ENCODE data around the gene SMIM1. TPM values are rescaled to one million over a fixed set of nuclear protein-coding genes. Genes with fewer than 3 reads are reported as not detected.

SMIM1 gene
- total and polyA plus RNA-seq, 2 of the 4 experiments (the other 2 are of a cell fraction): 0.90 to 3.4 TPM

- Histone ChIP-seq H3K4me1 (ENCODE audit: control insufficient read depth, insufficient read depth, low read length) (no peaks in the 10 kb centered on the region; the same call in 1 of the 2 replicates), H2BK15ac (ENCODE audit: low read depth, low read length) (no peak overlapping the region), H4K20me1 (ENCODE audit: insufficient read depth, low read length) (no peaks in the 10 kb centered on the region; the same call in 1 of the 2 replicates), H2BK5ac (ENCODE audit: low read depth, low read length, poor library complexity, severe bottlenecking) (no peak overlapping the region), H3K14ac (replicated peaks; ENCODE audit: low read depth, low read length) (no peak overlapping the region), H3K18ac (ENCODE audit: low read depth, low read length) (no peak overlapping the region), H3K27ac (ENCODE audit: insufficient read depth, low read length) (no peak overlapping the region), H3K9me1 (ENCODE audit: insufficient read depth, low read length) (0 out of 2 replicates have a peak, but pooled peaks cover 4% of the 10 kb centered on the region), H4K8ac (ENCODE audit: low read depth in 2 of 2, low read length in 2 of 2) (no peak overlapping the region), H2AFZ (replicated peaks; ENCODE audit: low read length, poor library complexity) (no peak overlapping the region), H3K4me3 (ENCODE audit: insufficient read depth, low read depth, low read length) (no peak overlapping the region), H3K23ac (ENCODE audit: low read depth, low read length) (no peak overlapping the region), H2AK5ac (ENCODE audit: low read depth, low read length) (no peak overlapping the region), H4K91ac (ENCODE audit: insufficient read depth, low read depth, low read length) (no peak overlapping the region), H4K5ac (ENCODE audit: low read depth, low read length) (no peak overlapping the region), H2AK9ac (replicated peaks; ENCODE audit: low read depth, low read length, poor library complexity) (no peak overlapping the region), H3K4ac (ENCODE audit: low read depth, low read length) (no peak overlapping the region), H2BK120ac (ENCODE audit: low read depth, low read length) (no peak overlapping the region), H3K9ac (ENCODE audit: low read depth, low read length) (no peak overlapping the region), H3K79me1 (ENCODE audit: low read depth in 1 of 2, low read length in 2 of 2) (peaks cover 0 to 7% of the 10 kb centered on the region in 2 experiments; a peak in 1 of 4 replicates), H3K4me2 (ENCODE audit: low read depth, low read length) (no peak overlapping the region), H3K9me3 (ENCODE audit: control insufficient read depth, insufficient read depth, low read length) (no peaks in the 10 kb centered on the region), H3K56ac (ENCODE audit: extremely low read depth, insufficient read depth, low read length) (no peak overlapping the region), H3K27me3 (ENCODE audit: control insufficient read depth, insufficient read depth, low read length) (no peaks in the 10 kb centered on the region), H3K36me3 (ENCODE audit: control insufficient read depth, insufficient read depth, low read length) (peaks cover 48% of the 10 kb centered on the region), H2BK20ac (ENCODE audit: low read depth, low read length) (no peak overlapping the region)
- CTCF ChIA-PET: no interaction called here
- dilution Hi-C loops (cut with HindIII; ENCODE audit: low sequenced_read_pairs, unreplicated experiment): no loop called here
- no peak for DNase-seq
- BruUV-seq (replicated peaks): no TSS peak
- in situ Hi-C loops (cut with MboI; ENCODE audit: low sequenced_read_pairs): no loop called here
- no peak for ATAC-seq (ENCODE audit: low read depth)
- POLR2A ChIA-PET (ENCODE audit: unreplicated experiment): no interaction called here
- intact Hi-C loops (cut with micrococcal nuclease): no loop called here
- 70% methylated on average over 5 of the region's 9 CpGs; no CpG with 5 or more reads in 1 of the 2 experiments for WGBS, 2 experiments (ENCODE audit: extremely low coverage in 2 of 2, insufficient read length in 1 of 2)
- TF ChIP-seq SMC3 (IDR thresholded peaks at IDR 0.05; ENCODE audit: low read depth, low read length) (no peak), RFX5 (IDR thresholded peaks at IDR 0.05; ENCODE audit: low read depth, low read length) (no peak), FOS (IDR thresholded peaks at IDR 0.05; ENCODE audit: low read depth, low read length) (no peak), POLR2A (IDR thresholded peaks at IDR 0.05; ENCODE audit: low read depth, low read length) (no peak), RAD21 (IDR thresholded peaks at IDR 0.05; ENCODE audit: low read length) (no peak), MAZ (IDR thresholded peaks at IDR 0.05; ENCODE audit: borderline replicate concordance, low read depth, low read length) (no peak), RCOR1 (IDR thresholded peaks at IDR 0.05; ENCODE audit: insufficient replicate concordance, low read length) (no peak), BHLHE40 (IDR thresholded peaks at IDR 0.05; ENCODE audit: low read depth, low read length) (no peak), MAFK (IDR thresholded peaks at IDR 0.05; ENCODE audit: low read depth, low read length) (no peak)
- TF ChIP-seq, protein P1, sequence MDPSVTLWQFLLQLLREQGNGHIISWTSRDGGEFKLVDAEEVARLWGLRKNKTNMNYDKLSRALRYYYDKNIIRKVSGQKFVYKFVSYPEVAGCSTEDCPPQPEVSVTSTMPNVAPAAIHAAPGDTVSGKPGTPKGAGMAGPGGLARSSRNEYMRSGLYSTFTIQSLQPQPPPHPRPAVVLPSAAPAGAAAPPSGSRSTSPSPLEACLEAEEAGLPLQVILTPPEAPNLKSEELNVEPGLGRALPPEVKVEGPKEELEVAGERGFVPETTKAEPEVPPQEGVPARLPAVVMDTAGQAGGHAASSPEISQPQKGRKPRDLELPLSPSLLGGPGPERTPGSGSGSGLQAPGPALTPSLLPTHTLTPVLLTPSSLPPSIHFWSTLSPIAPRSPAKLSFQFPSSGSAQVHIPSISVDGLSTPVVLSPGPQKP (IDR thresholded peaks at IDR 0.05; ENCODE audit: borderline replicate concordance, low read depth, low read length): no peak
Measured at GRCh38 chr1:3740042-3740441, 32.5 kb upstream of the SMIM1 start.
